Measurements from ENCODE around the gene SBNO2. TPM values are rescaled to one million over a fixed set of nuclear protein-coding genes. Genes with fewer than 3 reads are reported as not detected.

The SBNO2 gene
- total RNA-seq, 2 experiments from 2014 or later: 26.6 to 43.3 TPM

GRCh38 chr19:1136201-1136600 is 37.9 kb downstream of the SBNO2 start:
- ChIA-PET CTCF (ENCODE audit: unreplicated experiment) (interaction anchor here (0.6 kb wide), 1 partner anchor 13 kb away, joined by 6 read pairs; no protein-coding TSS in a partner anchor), POLR2A (no interaction called here)
- Histone ChIP-seq H3K9me2 (ENCODE audit: insufficient read depth, low read length) (no peaks in the 10 kb centered on the region), H3K79me2 (ENCODE audit: insufficient read depth, low read depth, low read length) (no peaks in the 10 kb centered on the region), H3K36me3 (ENCODE audit: insufficient read depth, low read length) (peaks cover 6% of the 10 kb centered on the region; the same call in 1 of the 2 replicates), H2AFZ (ENCODE audit: low read length) (no peak overlapping the region), H3K27ac (ENCODE audit: low read depth, low read length, poor library complexity, severe bottlenecking) (no peak overlapping the region), H3K4me1 (ENCODE audit: insufficient read depth, low read length, poor library complexity, severe bottlenecking) (peaks cover 24% of the 10 kb centered on the region), H3K4me3 (ENCODE audit: low read depth, low read length, poor library complexity, severe bottlenecking) (no peak overlapping the region), H3K9me3 (ENCODE audit: low read length) (no peaks in the 10 kb centered on the region), H3K4me2 (ENCODE audit: low read length) (no peak overlapping the region; the same call in 1 of the 2 replicates), H4K20me1 (ENCODE audit: insufficient read depth, low read length) (no peaks in the 10 kb centered on the region)
- intact Hi-C loops (cut with micrococcal nuclease; ENCODE audit: unreplicated experiment): no loop called here
- TF ChIP-seq EZH2phosphoT487 (IDR thresholded peaks at IDR 0.05; ENCODE audit: borderline replicate concordance, low read depth, low read length) (no peak), CTCF (conservative IDR thresholded peaks at IDR 0.05; ENCODE audit: low read length) (no peak)
- DNase-seq (ENCODE audit: low spot score): no peak
- no TSS peak for BruUV-seq (replicated peaks)

- H3K36me3 ChIP-seq (ENCODE audit: insufficient read depth, low read length): peaks cover 6% of the 10 kb centered on the region; the same call in 1 of the 2 replicates
- BruUV-seq (replicated peaks): no TSS peak
- intact Hi-C loops (cut with micrococcal nuclease; ENCODE audit: unreplicated experiment): no loop called here
- no peaks in the 10 kb centered on the region for H3K79me2 ChIP-seq (ENCODE audit: insufficient read depth, low read depth, low read length)
- H2AFZ ChIP-seq (ENCODE audit: low read length): no peak overlapping the region
- H3K9me2 ChIP-seq (ENCODE audit: insufficient read depth, low read length): no peaks in the 10 kb centered on the region
- peaks cover 31% of the 10 kb centered on the region for H3K4me1 ChIP-seq (ENCODE audit: insufficient read depth, low read length, poor library complexity, severe bottlenecking)
- H3K27ac ChIP-seq (ENCODE audit: low read depth, low read length, poor library complexity, severe bottlenecking): no peak overlapping the region
- no peak overlapping the region for H3K4me2 ChIP-seq (ENCODE audit: low read length)
- TF ChIP-seq EZH2phosphoT487 (IDR thresholded peaks at IDR 0.05; ENCODE audit: borderline replicate concordance, low read depth, low read length) (no peak), CTCF (conservative IDR thresholded peaks at IDR 0.05; ENCODE audit: low read length) (no peak)
- H3K9me3 ChIP-seq (ENCODE audit: low read length): no peaks in the 10 kb centered on the region
- ChIA-PET POLR2A (no interaction called here), CTCF (ENCODE audit: unreplicated experiment) (interaction anchor here (0.6 kb wide), 1 partner anchor 13 kb away, joined by 6 read pairs; no protein-coding TSS in a partner anchor)
- no peak overlapping the region for H3K4me3 ChIP-seq (ENCODE audit: low read depth, low read length, poor library complexity, severe bottlenecking)
- no peak for DNase-seq (ENCODE audit: low spot score)
- H4K20me1 ChIP-seq (ENCODE audit: insufficient read depth, low read length): no peaks in the 10 kb centered on the region
Measured at GRCh38 chr19:1135454-1135853, 38.6 kb downstream of the SBNO2 start.

GRCh38 chr19:1134431-1134830 is 39.6 kb downstream of the SBNO2 start:
- H3K79me2 ChIP-seq (ENCODE audit: insufficient read depth, low read depth, low read length): no peaks in the 10 kb centered on the region
- H3K4me1 ChIP-seq (ENCODE audit: insufficient read depth, low read length, poor library complexity, severe bottlenecking): peaks cover 34% of the 10 kb centered on the region
- POLR2A ChIA-PET: interaction anchor here (0.7 to 0.9 kb wide), 2 partner anchors 62 to 65 kb away, joined by 3 to 7 read pairs; no protein-coding TSS in a partner anchor
- TF ChIP-seq CTCF (conservative IDR thresholded peaks at IDR 0.05; ENCODE audit: low read length) (no peak), EZH2phosphoT487 (IDR thresholded peaks at IDR 0.05; ENCODE audit: borderline replicate concordance, low read depth, low read length) (no peak)
- CTCF ChIA-PET (ENCODE audit: unreplicated experiment): no interaction called here
- DNase-seq (ENCODE audit: low spot score): no peak
- H3K4me3 ChIP-seq (ENCODE audit: low read depth, low read length, poor library complexity, severe bottlenecking): no peak overlapping the region
- BruUV-seq (replicated peaks): no TSS peak
- no peaks in the 10 kb centered on the region for H3K9me3 ChIP-seq (ENCODE audit: low read length)
- intact Hi-C loops (cut with micrococcal nuclease; ENCODE audit: unreplicated experiment): loop anchor here (5.0 kb wide), 1 partner anchor 38 kb away; the partner anchor contains the start of gene SBNO2
- H2AFZ ChIP-seq (ENCODE audit: low read length): no peak overlapping the region
- no peak overlapping the region for H3K4me2 ChIP-seq (ENCODE audit: low read length)
- no peaks in the 10 kb centered on the region for H3K9me2 ChIP-seq (ENCODE audit: insufficient read depth, low read length)
- H3K36me3 ChIP-seq (ENCODE audit: insufficient read depth, low read length): peaks cover 1% of the 10 kb centered on the region; the same call in 1 of the 2 replicates
- no peaks in the 10 kb centered on the region for H4K20me1 ChIP-seq (ENCODE audit: insufficient read depth, low read length)
- H3K27ac ChIP-seq (ENCODE audit: low read depth, low read length, poor library complexity, severe bottlenecking): no peak overlapping the region
